DMS53 treated with DMSO at 0.1 percent for 48 hours (cell line): Measurements from ENCODE around the gene ZNF350.
"Not testable (repeated sequence)": the region's sequence is repeated elsewhere in the genome, so short reads cannot be mapped to it uniquely, and the experiment has no call there.

Source experiments
- DNase-seq: peaks from one replicate; lab custom pipeline; 2025; ENCODE audit not compliant: unreplicated experiment; lab: John Stamatoyannopoulos, UW

Gene ZNF350

GRCh38 chr19:51986309-51987291 is at the start of gene ZNF350:
TSS of gene ZNF350 (minus strand) at chr19:51986840. CDS start at chr19:51974360, 12,480 bp downstream.
- peak; percentile 95 for DNase-seq

- DNase-seq, result no peak
These were observed 47.5 kb upstream of the ZNF350 start for GRCh38 chr19:52034051-52034728.

- DNase-seq, result peak; percentile 56
These were observed 42.1 kb upstream of the ZNF350 start for GRCh38 chr19:52028780-52029123.

GRCh38 chr19:52028027-52028779 is 41.6 kb upstream of the ZNF350 start, which contains the start of gene ZNF614:
TSS of gene ZNF614 (minus strand) at chr19:52028379. CDS start at chr19:52025745, 2,634 bp downstream.
- DNase-seq, result peak; percentile 79

- peak; percentile 70 for DNase-seq
These were observed 39.8 kb upstream of the ZNF350 start for GRCh38 chr19:52026255-52026990.

GRCh38 chr19:52024478-52024877 is 37.8 kb upstream of the ZNF350 start:
- peak; percentile 76 for DNase-seq

GRCh38 chr19:52022193-52022592 is 35.6 kb upstream of the ZNF350 start:
- DNase-seq, result no peak

- DNase-seq, result no peak
These were observed 33.9 kb upstream of the ZNF350 start for GRCh38 chr19:52020506-52020905.

- DNase-seq, result no peak
These were observed 24.0 kb upstream of the ZNF350 start for GRCh38 chr19:52010674-52011073.

- peak; percentile 68 for DNase-seq
These were observed 21.3 kb upstream of the ZNF350 start, which contains the start of gene ZNF615 for GRCh38 chr19:52007806-52008557. TSS of gene ZNF615 (minus strand) at chr19:52008211. CDS start at chr19:52003711, 4,500 bp downstream.

GRCh38 chr19:52007451-52007805 is 20.8 kb upstream of the ZNF350 start:
- DNase-seq, result no peak

GRCh38 chr19:51994048-51994644 is 7.5 kb upstream of the ZNF350 start:
- DNase-seq, result no peak

- no peak for DNase-seq
These were observed 6.8 kb upstream of the ZNF350 start for GRCh38 chr19:51993422-51993821.

- DNase-seq, result no peak
These were observed 3.3 kb downstream of the ZNF350 start for GRCh38 chr19:51983361-51983760.

- DNase-seq, result not testable (repeated sequence)
These were observed 5.7 kb downstream of the ZNF350 start for GRCh38 chr19:51980926-51981325.

- no peak for DNase-seq
These were observed 6.4 kb downstream of the ZNF350 start for GRCh38 chr19:51980116-51980736.

GRCh38 chr19:51978882-51979281 is 7.8 kb downstream of the ZNF350 start:
- DNase-seq, result no peak

- DNase-seq, result no peak
These were observed 9.3 kb downstream of the ZNF350 start for GRCh38 chr19:51977346-51977745.

GRCh38 chr19:51976852-51977251 is 9.8 kb downstream of the ZNF350 start:
- DNase-seq, result no peak
